GM21723 (cell line): ENCODE results near the gene TMEM163.
"Not testable (repeated sequence)": the region's sequence is repeated elsewhere in the genome, so short reads cannot be mapped to it uniquely, and the experiment has no call there.

Experiments
- ATAC-seq: cut with Tn5 transposase; IDR thresholded peaks from one replicate; pipeline ENCODE4 v1.9.1; 2021; ENCODE audit warnings: mild to moderate bottlenecking, moderate library complexity; ENCODE audit not compliant: unreplicated experiment

TMEM163 gene

DNA sequence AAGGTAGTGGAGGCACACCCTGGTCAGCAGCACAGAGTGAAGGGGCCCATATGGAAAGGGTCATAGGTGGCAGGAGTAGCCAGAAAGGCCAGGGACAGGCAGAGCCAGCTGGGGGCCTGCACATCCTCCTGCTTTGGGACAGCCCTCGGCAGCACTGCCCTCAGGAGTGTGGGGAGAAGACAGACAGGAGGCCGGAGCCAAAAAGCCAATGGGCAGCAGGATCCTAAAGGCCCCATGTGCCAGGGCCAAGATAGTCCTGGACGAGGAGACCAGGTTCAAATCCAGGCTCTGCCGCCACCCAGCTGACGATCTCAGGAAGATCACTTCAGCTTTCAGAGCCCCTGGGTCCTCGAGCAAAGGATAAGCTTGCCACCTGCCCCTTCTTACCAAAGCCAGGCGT lies 220.1 kb downstream of the TMEM163 start:
- ATAC-seq, result no peak

GRCh38 chr2:134493797-134494196 lies 225.0 kb downstream of the TMEM163 start:
- ATAC-seq, result no peak

DNA sequence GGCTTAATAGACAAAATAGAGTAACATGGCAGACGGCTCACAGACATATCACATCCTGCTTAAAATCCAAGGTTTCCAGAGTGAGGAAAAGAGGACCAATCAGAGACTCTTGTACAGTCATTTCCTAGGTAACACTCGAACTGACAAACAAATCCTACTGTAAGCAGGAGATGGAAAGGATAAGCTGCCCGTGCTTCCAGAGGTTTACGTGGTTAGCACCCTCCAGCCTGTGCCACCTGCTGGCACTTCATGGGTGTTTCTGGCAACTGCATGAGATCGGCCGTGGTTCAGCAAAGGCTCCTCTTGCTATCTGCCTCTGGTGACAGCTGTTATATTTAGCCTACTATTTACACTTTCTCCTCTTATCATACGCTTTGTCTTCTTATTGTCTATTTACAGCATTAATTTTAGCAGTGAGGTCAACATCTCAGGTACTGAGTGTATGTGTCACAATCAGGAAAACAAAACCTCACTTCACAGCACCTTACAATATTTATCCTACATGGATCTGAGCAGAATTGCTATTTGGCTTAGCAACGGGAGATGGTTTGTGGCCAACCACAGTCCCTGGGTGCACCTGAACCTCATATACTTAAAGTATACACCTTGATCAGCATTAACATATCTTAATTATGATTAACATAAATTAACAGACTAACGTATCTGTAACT lies 226.9 kb downstream of the TMEM163 start:
- ATAC-seq, result no peak

DNA sequence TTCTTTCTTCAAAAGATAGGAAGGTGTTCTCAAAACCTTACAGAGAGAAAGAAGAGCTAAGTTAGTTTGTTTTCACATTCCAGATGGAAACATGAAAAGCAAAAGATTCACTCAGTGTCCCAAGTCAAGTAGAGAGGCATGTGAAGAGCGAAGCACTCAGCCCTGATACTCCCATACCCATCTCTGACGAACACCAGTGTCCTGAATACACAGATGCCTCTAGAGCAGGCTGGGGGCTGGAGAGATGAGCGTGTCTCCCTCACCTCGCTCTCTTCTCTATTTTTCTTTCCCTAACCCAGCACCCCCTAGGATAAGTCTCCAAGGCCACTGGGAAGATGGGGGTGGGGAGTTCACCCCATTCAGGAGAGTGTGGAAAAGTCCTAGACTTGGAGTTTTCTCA lies 227.8 kb downstream of the TMEM163 start:
- ATAC-seq, result no peak

GRCh38 chr2:134490559-134490958 lies 228.2 kb downstream of the TMEM163 start:
- ATAC-seq, result no peak

- no peak for ATAC-seq
These were observed 228.9 kb downstream of the TMEM163 start for GRCh38 chr2:134489732-134490384.

- ATAC-seq, result no peak
These were observed 235.9 kb downstream of the TMEM163 start for GRCh38 chr2:134482766-134483340.

- ATAC-seq, result no peak
These were observed 236.6 kb downstream of the TMEM163 start for GRCh38 chr2:134482131-134482723.

DNA sequence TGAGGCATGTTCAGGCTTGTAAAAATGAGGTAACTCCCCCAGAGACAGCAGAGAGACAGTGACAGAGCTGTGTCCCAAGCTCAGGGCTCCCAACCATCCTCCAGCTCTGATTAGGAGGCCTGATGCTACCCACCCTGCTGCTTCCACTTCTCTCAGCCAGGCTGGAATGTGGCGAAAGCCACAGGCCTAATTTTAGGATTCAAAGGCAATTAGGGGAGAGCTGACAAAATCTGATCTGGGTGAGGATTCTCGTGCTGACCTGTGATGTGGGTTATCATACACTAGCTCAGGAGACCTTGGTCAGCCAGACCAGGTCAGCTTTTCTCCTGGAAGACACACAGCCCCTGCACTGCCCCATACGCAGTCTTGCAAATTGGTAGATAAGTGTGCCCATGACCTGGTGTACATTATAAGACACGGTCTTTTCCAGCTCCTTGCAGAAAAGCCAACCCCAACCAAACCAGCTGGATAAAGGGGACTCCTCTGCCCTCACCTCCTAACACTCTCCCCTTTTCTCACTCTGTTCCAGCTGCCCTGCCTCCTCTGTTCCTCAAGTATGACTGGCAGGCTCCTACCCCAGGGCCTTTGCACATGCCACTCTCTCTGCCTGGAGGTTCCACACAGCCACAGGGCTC lies 239.0 kb downstream of the TMEM163 start:
- ATAC-seq, result no peak

DNA sequence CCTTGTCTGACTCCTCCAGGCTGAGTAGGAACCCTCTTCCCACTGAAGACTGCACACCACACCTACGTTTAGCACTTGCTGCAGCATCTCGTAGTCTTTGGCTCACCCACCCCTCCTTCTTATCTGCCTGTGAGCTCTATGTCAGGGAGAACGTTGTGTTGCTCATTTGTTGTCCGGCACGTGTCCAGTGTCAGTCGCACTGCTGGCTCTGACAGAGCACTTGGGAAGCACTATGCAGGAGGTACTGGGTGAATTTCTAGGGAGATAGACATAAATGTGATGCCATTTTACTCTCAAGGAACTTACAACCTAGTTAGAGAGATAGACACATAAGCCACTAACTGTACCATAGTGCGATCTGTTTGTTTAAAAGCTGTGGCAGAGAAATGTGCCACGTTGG lies 241.8 kb downstream of the TMEM163 start:
- not testable (repeated sequence) for ATAC-seq

GRCh38 chr2:134470561-134471168 lies 248.1 kb downstream of the TMEM163 start:
- no peak for ATAC-seq

GRCh38 chr2:134469516-134470115 lies 249.2 kb downstream of the TMEM163 start:
- no peak for ATAC-seq

DNA sequence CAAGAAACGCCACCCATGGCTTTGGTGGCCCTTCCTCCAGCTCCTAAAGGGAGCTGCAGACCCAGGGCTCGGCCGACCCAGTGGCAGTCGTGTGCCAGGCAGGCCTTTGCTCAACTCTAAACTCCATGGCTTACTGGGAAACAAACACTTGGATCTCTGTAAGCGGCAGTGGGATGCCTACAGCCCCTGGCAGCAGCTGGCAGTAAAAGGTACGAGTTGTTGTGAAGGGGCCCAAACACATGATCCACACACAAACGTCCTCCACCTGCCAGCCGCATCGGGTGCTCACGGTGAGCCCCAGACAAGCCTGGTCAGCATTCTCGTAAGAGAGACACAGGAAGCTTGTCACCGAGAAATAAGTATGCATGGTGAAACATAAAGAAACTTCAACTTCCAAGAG lies 250.0 kb downstream of the TMEM163 start:
- no peak for ATAC-seq

DNA sequence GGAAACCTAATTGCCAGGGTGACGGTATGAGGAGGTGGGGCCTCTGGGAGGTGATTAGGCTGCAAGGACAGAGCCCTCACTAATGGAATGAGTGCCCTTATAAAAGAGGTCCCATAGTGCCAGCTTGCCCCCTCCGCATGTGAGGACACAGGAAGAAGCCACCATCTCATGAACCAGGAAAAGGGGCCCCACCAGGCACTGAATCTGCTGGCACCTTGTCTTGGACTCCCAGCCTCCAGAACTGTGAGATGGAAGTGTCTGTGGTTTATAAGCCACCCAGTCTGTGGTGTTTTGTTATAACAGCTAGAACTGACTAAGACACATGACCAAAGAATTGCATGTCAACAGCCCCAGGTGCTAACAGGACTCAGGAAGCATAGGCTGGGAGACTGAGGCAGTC lies 250.6 kb downstream of the TMEM163 start:
- no peak for ATAC-seq

DNA sequence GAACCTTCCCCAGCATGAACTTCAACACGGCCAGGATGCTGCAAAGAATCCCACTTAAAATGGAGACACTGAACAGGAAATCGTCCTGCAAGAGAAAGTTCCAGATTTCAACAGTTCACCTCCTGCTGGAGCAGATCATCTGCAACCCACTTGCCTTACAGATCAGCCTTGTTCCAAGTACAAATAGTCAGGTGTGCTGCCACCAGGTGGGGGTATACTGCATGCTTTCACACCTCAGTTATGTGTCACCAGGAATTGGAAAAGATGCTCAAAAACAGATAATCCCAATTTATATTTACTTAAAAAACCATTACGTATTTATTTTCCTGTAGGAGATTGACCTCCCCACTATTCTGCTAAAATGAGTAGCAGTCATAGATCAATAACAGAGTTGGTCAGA lies 252.7 kb downstream of the TMEM163 start:
- ATAC-seq, result no peak

DNA sequence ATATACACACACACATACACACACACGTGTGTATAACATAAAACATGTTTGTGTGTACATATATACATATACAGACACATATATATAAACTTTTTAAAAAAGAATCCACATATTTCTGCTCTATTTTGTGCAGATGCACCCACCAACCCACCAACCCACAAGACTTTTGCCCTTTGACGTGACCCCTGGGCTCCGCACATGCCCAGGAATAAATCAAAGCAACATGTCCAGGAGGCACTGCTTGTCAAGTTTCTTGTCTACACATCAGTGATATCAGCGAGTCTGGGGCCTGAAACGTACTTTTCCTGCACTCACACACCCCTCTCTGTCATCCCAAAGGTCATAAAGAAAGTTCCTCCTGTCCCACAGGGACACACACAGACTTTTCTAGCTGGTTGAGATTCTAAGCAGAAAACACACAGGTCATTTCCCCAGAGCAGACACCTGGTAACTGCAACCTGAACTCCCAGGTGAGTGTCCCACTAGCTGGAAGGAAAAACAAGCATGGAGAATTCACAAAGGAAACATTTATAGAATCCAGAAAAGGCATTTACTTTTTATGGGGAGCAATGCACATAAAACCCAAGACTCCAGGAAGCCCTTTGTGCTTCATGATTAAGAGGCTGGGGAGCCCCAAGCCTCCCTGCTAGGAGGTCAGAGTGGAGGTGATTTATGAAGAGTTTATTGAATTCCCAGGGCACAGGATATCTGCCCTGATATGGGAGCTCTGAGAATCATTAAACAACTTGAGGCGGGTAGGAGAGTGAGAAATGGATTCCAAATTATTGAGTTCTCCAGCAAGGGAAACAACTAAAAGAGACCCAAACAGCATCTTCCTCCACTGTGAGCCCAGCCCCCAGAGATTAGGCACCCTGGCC lies 253.3 kb downstream of the TMEM163 start:
- no peak for ATAC-seq

- no peak for ATAC-seq
These were observed 255.1 kb downstream of the TMEM163 start for GRCh38 chr2:134463699-134464022.

DNA sequence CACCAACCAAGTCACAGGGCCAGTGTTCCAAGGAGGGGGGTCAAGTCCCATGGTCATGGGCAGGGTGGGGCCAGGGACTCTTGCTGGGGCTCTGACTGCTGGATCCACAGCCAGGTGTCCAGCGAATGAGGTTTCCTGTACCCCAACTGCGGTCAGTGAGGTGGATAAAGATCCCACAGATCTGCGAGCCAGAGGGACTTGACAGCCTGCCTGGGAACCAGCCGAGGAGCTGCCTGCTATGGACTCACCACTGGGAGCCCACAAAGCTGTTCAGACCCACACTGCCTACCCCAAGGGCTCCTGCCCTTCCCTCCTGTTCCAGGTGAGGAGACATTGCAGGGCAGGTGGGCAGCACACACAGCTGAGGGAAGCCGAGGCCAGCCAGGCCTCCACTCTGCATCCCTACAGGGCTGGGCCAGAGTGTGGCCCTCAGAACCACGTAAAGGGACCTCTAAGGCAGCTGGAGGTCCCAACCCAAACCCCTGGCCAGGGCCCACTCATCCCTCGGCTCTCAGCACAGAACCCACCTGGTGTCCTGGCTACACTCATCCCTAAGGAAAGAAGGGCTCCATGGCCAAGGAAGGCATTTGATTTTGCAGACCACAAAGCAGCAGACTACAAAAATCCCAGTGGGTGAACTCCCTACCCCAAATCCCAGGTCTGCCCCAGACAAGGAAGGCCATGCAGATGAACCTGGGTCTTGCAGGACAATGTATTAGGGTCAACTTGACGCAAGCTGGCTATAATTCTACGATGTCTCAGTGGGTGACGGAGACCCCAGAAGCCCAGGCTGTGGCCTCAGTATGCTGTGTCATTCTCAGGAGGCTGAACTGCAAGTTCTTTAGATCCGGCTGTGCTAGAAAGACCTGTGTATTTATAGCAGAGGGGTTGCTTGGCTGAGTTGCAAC lies 255.8 kb downstream of the TMEM163 start:
- no peak for ATAC-seq

- no peak for ATAC-seq
These were observed 256.5 kb downstream of the TMEM163 start for GRCh38 chr2:134462275-134462674.
